Suppressor macrophage (primary cell): ENCODE results near the gene FILIP1.

Experiments used
- DNase-seq, 4 experiments: peaks; one replicate each; pipeline ENCODE4 v3.0.0-alpha.2; 2020 to 2022

The FILIP1 gene

GRCh38 chr6:75287424-75287823 lies 206.2 kb downstream of the FILIP1 start:
- peak in 2 of 4 experiments; percentile 44 to 49 for DNase-seq

- DNase-seq: no peak
These were observed 206.6 kb downstream of the FILIP1 start for GRCh38 chr6:75286955-75287354.

- DNase-seq: peak in 2 of 4 experiments; percentile 25 to 45
These were observed 208.3 kb downstream of the FILIP1 start for GRCh38 chr6:75285283-75285639.

- peak; percentile 97 to 99 (median 98) for DNase-seq
These were observed 208.8 kb downstream of the FILIP1 start, which contains the start of gene TMEM30A for GRCh38 chr6:75284632-75285282. Gene TMEM30A, minus strand, starts transcription at chr6:75284792. Its CDS starts 154 bp downstream, at chr6:75284638.

GRCh38 chr6:75283907-75284631 lies 209.5 kb downstream of the FILIP1 start:
- DNase-seq: peak; percentile 17 to 36 (median 29)

- DNase-seq: no peak
These were observed 210.9 kb downstream of the FILIP1 start for GRCh38 chr6:75282706-75283105.

- peak in 2 of 4 experiments; percentile 21 to 31 for DNase-seq
These were observed 211.9 kb downstream of the FILIP1 start for GRCh38 chr6:75281653-75282052.

- no peak for DNase-seq
These were observed 213.3 kb downstream of the FILIP1 start for GRCh38 chr6:75280131-75280855.

GRCh38 chr6:75279418-75279817 lies 214.2 kb downstream of the FILIP1 start:
- no peak for DNase-seq

- peak in 2 of 4 experiments; percentile 46 to 52 for DNase-seq
These were observed 215.0 kb downstream of the FILIP1 start for GRCh38 chr6:75278474-75279077.

GRCh38 chr6:75275067-75275466 lies 218.5 kb downstream of the FILIP1 start:
- peak in 2 of 4 experiments; percentile 25 to 48 for DNase-seq

GRCh38 chr6:75273009-75273408 lies 220.6 kb downstream of the FILIP1 start:
- DNase-seq: peak in 3 of 4 experiments; percentile 22 to 48 (median 34)

GRCh38 chr6:75272145-75272840 lies 221.3 kb downstream of the FILIP1 start:
- peak; percentile 15 to 61 (median 54) for DNase-seq

GRCh38 chr6:75268988-75269354 lies 224.6 kb downstream of the FILIP1 start:
- no peak for DNase-seq

- DNase-seq: no peak
These were observed 225.2 kb downstream of the FILIP1 start for GRCh38 chr6:75268121-75268987.

- DNase-seq: no peak
These were observed 226.1 kb downstream of the FILIP1 start for GRCh38 chr6:75267461-75267860.

- peak; percentile 20 to 76 (median 52) for DNase-seq
These were observed 226.8 kb downstream of the FILIP1 start for GRCh38 chr6:75266716-75267291.

GRCh38 chr6:75263401-75263750 lies 230.2 kb downstream of the FILIP1 start:
- DNase-seq: no peak

- DNase-seq: no peak
These were observed 230.7 kb downstream of the FILIP1 start for GRCh38 chr6:75262716-75263400.

- DNase-seq: no peak
These were observed 232.3 kb downstream of the FILIP1 start for GRCh38 chr6:75261299-75261698.
